ENCODE data around the gene QARS1.

- TF ChIP-seq BHLHE40 (IDR thresholded peaks at IDR 0.05; ENCODE audit: borderline replicate concordance) = no peak
- TF ChIP-seq FOXK2 (IDR thresholded peaks at IDR 0.05) = no peak
- TF ChIP-seq ZNF384 (IDR thresholded peaks at IDR 0.05) = no peak
- TF ChIP-seq SP1 (IDR thresholded peaks at IDR 0.05) = no peak
- TF ChIP-seq FOXA1 (IDR thresholded peaks at IDR 0.05) = no peak
- no peak for TF ChIP-seq PKNOX1 (IDR thresholded peaks at IDR 0.05)
- TF ChIP-seq LEF1 (IDR thresholded peaks at IDR 0.05; ENCODE audit: borderline replicate concordance) = no peak
- no peak for TF ChIP-seq CTBP1 (IDR thresholded peaks at IDR 0.05; ENCODE audit: borderline replicate concordance)
- no peak for TF ChIP-seq ELF4 (IDR thresholded peaks at IDR 0.05)
These were observed 3.8 kb upstream of the QARS1 start for GRCh38 chr3:49108346-49108745.

All from HEK293T (cell line).